NCI-H187 treated with DMSO at 0.1 percent for 48 hours (cell line): Measurements from ENCODE around the gene CAMK2A.

Source experiments
- DNase-seq: peaks from one replicate; lab custom pipeline; 2025; lab: John Stamatoyannopoulos, UW

Gene CAMK2A

GRCh38 chr5:150299571-150300327 is 10.2 kb upstream of the CAMK2A start:
- DNase-seq: no peak

GRCh38 chr5:150298701-150299451 is 9.3 kb upstream of the CAMK2A start:
- DNase-seq: no peak

GRCh38 chr5:150297934-150298595 is 8.5 kb upstream of the CAMK2A start:
- DNase-seq: no peak

- no peak for DNase-seq
Observed at GRCh38 chr5:150297236-150297890, 7.8 kb upstream of the CAMK2A start.

- no peak for DNase-seq
Observed at GRCh38 chr5:150296496-150296895, 6.9 kb upstream of the CAMK2A start.

- DNase-seq: no peak
Observed at GRCh38 chr5:150295741-150296486, 6.3 kb upstream of the CAMK2A start.

- no peak for DNase-seq
Observed at GRCh38 chr5:150295172-150295634, 5.6 kb upstream of the CAMK2A start.

GRCh38 chr5:150294551-150295071 is 5.0 kb upstream of the CAMK2A start:
- DNase-seq: no peak

- DNase-seq: no peak
Observed at GRCh38 chr5:150293091-150293941, 3.7 kb upstream of the CAMK2A start.

GRCh38 chr5:150291388-150292385 is 2.1 kb upstream of the CAMK2A start:
- no peak for DNase-seq

GRCh38 chr5:150288791-150289190 is 782 bp downstream of the CAMK2A start:
- DNase-seq: no peak

GRCh38 chr5:150288361-150288760 is 1.2 kb downstream of the CAMK2A start:
- DNase-seq: no peak

- DNase-seq: no peak
Observed at GRCh38 chr5:150286820-150287219, 2.8 kb downstream of the CAMK2A start.

GRCh38 chr5:150285114-150285513 is 4.5 kb downstream of the CAMK2A start:
- DNase-seq: no peak

GRCh38 chr5:150284311-150284710 is 5.3 kb downstream of the CAMK2A start:
- DNase-seq: no peak

GRCh38 chr5:150283904-150284303 is 5.7 kb downstream of the CAMK2A start:
- DNase-seq: no peak

- no peak for DNase-seq
Observed at GRCh38 chr5:150281987-150282386, 7.6 kb downstream of the CAMK2A start.

GRCh38 chr5:150279330-150280020 is 10.1 kb downstream of the CAMK2A start:
- no peak for DNase-seq
